CD4-positive, alpha-beta T cell (primary cell): ENCODE measurements around the gene SNF8. TPM values are rescaled to one million over a fixed set of nuclear protein-coding genes. Genes with fewer than 3 reads are reported as not detected.

Source experiments
- ATAC-seq: fragments of 200-7000 bp; cut with Tn5 transposase; one replicate; pipeline ENCODE4 v1.10.0; 2022; ENCODE audit warnings: mild to moderate bottlenecking; ENCODE audit not compliant: poor library complexity
- CTCF ChIA-PET: fragments of 350-600 bp; sonication (Branson Sonifier 250); formaldehyde crosslinking; loops from one replicate; lab custom pipeline; 2021; ENCODE audit warnings: antibody characterized with exemption, inconsistent platforms; lab: Charles Lee
- POLR2A ChIA-PET: fragments of 350-600 bp; sonication (Branson Sonifier 250); formaldehyde crosslinking; loops from one replicate; lab custom pipeline; 2021; ENCODE audit warnings: antibody characterized with exemption, inconsistent platforms; lab: Charles Lee
- DNase-seq, 14 experiments: peaks; one replicate each; pipeline ENCODE4 v3.0.0-alpha.2; 2013 to 2020; ENCODE audit warnings: mixed read lengths in 2 of 14
- H3K27ac ChIP-seq, 2 donors: one replicate each; pipeline versions ENCODE4 v1.5.1 to v1.7.0; 2013; ENCODE audit warnings: low read length in 2 of 2, low read depth in 1 of 2, mild to moderate bottlenecking in 1 of 2
- H3K27me3 ChIP-seq, 2 experiments: 1 replicate in 1 of 2; 2 replicates in 1 of 2; pipeline versions ENCODE4 v1.6.1 to v1.7.0; 2013; ENCODE audit warnings: low read length in 2 of 2, control low read depth in 1 of 2, mild to moderate bottlenecking in 1 of 2, moderate library complexity in 1 of 2; ENCODE audit not compliant: insufficient read depth in 2 of 2, control insufficient read depth in 1 of 2
- H3K36me3 ChIP-seq: one replicate; pipeline ENCODE4 v1.6.1; 2013; ENCODE audit warnings: low read length, control low read depth; ENCODE audit not compliant: insufficient read depth
- H3K4me1 ChIP-seq: one replicate; pipeline ENCODE4 v1.6.1; 2013; ENCODE audit warnings: low read length, control low read depth; ENCODE audit not compliant: insufficient read depth
- H3K4me3 ChIP-seq: one replicate; pipeline ENCODE4 v1.5.1; 2013; ENCODE audit warnings: mild to moderate bottlenecking, low read length, moderate library complexity
- H3K9me3 ChIP-seq, 2 experiments: 1 replicate in 1 of 2; 2 replicates in 1 of 2; pipeline versions ENCODE4 v1.6.1 to v1.7.0; 2013; ENCODE audit warnings: low read length in 2 of 2, mild to moderate bottlenecking in 2 of 2, control low read depth in 1 of 2, moderate library complexity in 1 of 2; ENCODE audit not compliant: control insufficient read depth in 1 of 2, insufficient read depth in 1 of 2
- H3K27ac Mint-ChIP-seq: one replicate; pipeline ENCODE4 v1.8.0; 2020; ENCODE audit warnings: mixed read lengths
- H3K27me3 Mint-ChIP-seq: one replicate; pipeline ENCODE4 v1.8.0; 2021; ENCODE audit warnings: mixed read lengths
- H3K36me3 Mint-ChIP-seq: one replicate; pipeline ENCODE4 v1.8.0; 2021; ENCODE audit warnings: low read depth, mixed read lengths
- H3K4me1 Mint-ChIP-seq: one replicate; pipeline ENCODE4 v1.8.0; 2021; ENCODE audit warnings: low read depth, mixed read lengths
- H3K4me3 Mint-ChIP-seq: one replicate; pipeline ENCODE4 v1.8.0; 2020; ENCODE audit warnings: mild to moderate bottlenecking, mixed read lengths
- H3K9me3 Mint-ChIP-seq: one replicate; pipeline ENCODE4 v1.8.0; 2020; ENCODE audit warnings: mixed read lengths
- intact Hi-C, 2 experiments: fragments of 100-400 bp; cut with DNase I in 1 of 2; cut with micrococcal nuclease in 1 of 2; formaldehyde crosslinking; loops; one replicate each; pipeline versions ENCODE4 v1.15.1 to v1.9.0; 2023 to 2025; cut with DNase I, micrococcal nuclease
- total RNA-seq, 174 experiments: library from RNA in 2 of 174; stranded (reverse) in 2 of 174; gene quantifications; one replicate each; pipeline ENCODE4 v1.2.3 and lab custom pipeline; 2021 to 2026
- TF ChIP-seq, protein P1 (sequence below): fragments of 200-600 bp; IDR thresholded peaks from one replicate; pipeline ENCODE4 v1.8.0; 2022; ENCODE audit warnings: antibody characterized with exemption, mild to moderate bottlenecking

The SNF8 gene
- total RNA-seq, 2 experiments from 2014 or later = 53.8 to 57.4 TPM

DNA sequence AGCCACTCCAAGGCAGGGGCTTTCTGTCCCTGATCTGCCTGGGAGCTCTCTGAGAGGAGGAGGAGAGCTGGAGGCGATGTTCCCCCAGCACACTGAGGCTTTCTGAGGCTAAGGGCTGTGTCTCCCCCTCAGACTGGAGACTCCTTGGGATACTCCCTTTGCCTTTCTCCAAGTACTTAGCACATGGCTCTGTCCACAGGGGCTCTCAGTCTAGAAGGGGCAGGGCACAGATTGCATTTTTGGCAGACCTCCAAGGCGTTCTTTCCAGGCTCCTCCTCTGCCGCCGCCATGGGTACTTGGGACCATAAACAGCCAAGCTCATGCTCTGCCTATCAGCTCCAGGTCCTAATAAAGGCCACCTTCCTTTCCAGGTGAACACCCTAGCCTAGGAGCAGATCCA lies 25.6 kb upstream of the SNF8 start:
- Histone ChIP-seq H3K4me3 (no peak overlapping the region), H3K9me3 (no peaks in the 10 kb centered on the region), H3K36me3 (no peaks in the 10 kb centered on the region), H3K27ac (no peak overlapping the region), H3K27me3 (peaks cover 10 to 27% of the 10 kb centered on the region in 2 experiments), H3K4me1 (no peaks in the 10 kb centered on the region)
- no peak overlapping the region for H3K27ac Mint-ChIP-seq
- peaks cover 68% of the 10 kb centered on the region for H3K27me3 Mint-ChIP-seq
- H3K36me3 Mint-ChIP-seq = no peaks in the 10 kb centered on the region
- TF ChIP-seq, protein P1, sequence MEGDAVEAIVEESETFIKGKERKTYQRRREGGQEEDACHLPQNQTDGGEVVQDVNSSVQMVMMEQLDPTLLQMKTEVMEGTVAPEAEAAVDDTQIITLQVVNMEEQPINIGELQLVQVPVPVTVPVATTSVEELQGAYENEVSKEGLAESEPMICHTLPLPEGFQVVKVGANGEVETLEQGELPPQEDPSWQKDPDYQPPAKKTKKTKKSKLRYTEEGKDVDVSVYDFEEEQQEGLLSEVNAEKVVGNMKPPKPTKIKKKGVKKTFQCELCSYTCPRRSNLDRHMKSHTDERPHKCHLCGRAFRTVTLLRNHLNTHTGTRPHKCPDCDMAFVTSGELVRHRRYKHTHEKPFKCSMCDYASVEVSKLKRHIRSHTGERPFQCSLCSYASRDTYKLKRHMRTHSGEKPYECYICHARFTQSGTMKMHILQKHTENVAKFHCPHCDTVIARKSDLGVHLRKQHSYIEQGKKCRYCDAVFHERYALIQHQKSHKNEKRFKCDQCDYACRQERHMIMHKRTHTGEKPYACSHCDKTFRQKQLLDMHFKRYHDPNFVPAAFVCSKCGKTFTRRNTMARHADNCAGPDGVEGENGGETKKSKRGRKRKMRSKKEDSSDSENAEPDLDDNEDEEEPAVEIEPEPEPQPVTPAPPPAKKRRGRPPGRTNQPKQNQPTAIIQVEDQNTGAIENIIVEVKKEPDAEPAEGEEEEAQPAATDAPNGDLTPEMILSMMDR = no peak
- H3K9me3 Mint-ChIP-seq = no peaks in the 10 kb centered on the region
- intact Hi-C loops = loop anchor here in 1 of 2 experiments (10.0 kb wide), 1 partner anchor 1415 kb away; no protein-coding TSS in a partner anchor
- ATAC-seq = no peak
- ChIA-PET CTCF (no interaction called here), POLR2A (no interaction called here)
- no peaks in the 10 kb centered on the region for H3K4me1 Mint-ChIP-seq
- no peak for DNase-seq
- no peak overlapping the region for H3K4me3 Mint-ChIP-seq

DNA sequence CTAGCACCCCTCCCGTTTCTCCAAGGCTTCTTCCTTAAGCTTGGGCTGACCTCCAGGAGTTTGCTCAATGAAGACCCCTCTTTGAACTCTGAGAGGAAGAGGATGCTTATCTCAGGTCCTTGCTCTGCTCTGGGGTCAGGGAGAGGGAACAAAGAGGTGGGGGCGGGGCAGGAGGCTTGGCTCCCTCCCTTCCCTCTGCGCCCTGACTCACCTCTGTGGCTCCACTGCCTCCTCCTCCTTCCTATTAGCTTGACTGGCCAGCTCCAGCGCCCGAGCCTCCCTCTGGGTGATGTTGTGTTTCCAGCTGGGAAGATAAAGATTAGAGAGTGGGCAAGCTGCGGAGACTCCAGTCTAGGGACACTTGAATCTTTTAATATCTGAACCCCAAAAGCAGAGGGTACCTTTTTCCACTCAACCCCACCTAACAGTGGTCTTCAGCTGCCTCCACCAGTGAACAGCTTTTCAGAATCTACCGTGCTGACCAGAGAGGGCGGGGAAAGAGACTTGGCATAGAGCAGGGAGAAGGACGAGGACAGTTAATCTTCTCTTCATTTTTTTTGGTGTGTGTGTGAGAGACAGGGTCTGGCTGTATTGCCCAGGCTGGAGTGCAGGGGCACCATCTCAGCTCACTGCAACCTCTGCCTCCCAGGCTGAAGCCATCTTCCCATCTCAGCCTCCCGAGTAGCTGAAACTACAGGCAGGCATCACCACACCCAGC lies 17.0 kb upstream of the SNF8 start:
- Mint-ChIP-seq H3K27me3 (peaks cover 53% of the 10 kb centered on the region), H3K36me3 (no peaks in the 10 kb centered on the region), H3K9me3 (no peaks in the 10 kb centered on the region), H3K4me3 (no peak overlapping the region), H3K4me1 (no peaks in the 10 kb centered on the region), H3K27ac (no peak overlapping the region)
- POLR2A ChIA-PET = interaction anchor here (0.8 kb wide), 1 partner anchor 17 kb away, joined by 3 read pairs; the partner anchor contains the start of gene SNF8
- Histone ChIP-seq H3K9me3 (no peaks in the 10 kb centered on the region), H3K4me3 (no peak overlapping the region), H3K36me3 (no peaks in the 10 kb centered on the region), H3K4me1 (no peaks in the 10 kb centered on the region), H3K27ac (no peak overlapping the region), H3K27me3 (peaks cover 25 to 30% of the 10 kb centered on the region in 2 experiments)
- TF ChIP-seq, protein P1 = no peak
- CTCF ChIA-PET = no interaction called here
- intact Hi-C loops = no loop called here
- no peak for DNase-seq
- no peak for ATAC-seq

DNA sequence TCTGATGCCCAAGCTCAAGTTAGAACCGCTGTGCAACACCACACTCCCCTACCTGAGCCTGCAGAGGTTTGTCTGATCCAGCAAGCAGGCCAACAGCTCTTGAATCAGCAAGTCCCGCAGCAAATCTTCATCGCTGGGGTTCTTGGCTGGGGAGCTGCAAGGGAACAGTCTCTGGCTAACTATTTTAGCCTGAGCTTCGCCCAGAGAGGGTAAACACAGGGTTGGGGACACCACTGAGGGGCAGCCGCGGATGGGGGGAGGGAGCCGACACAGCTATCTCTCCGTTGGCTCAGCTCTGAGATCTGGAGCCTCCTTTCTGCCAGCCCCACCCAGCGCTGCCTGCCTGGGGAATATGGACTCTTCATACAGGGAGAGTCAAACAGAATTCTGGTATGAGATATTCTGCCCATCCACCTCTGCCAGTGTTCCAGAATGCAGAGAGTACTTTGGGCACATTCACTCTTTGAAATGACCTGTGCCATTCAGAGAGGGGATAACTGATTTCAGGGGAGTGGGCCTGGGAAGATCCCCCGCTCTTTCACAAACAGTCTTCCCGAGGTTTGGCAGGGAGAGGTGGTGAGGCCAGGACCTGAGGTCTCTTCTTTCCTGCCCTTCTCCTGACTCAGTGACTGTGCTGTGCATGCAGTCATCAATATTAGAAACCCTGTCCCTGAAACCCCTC lies 16.3 kb upstream of the SNF8 start:
- ChIA-PET CTCF (no interaction called here), POLR2A (no interaction called here)
- H3K36me3 ChIP-seq = no peaks in the 10 kb centered on the region
- Mint-ChIP-seq H3K4me1 (no peaks in the 10 kb centered on the region), H3K4me3 (no peak overlapping the region), H3K27me3 (peaks cover 53% of the 10 kb centered on the region), H3K27ac (no peak overlapping the region), H3K9me3 (no peaks in the 10 kb centered on the region), H3K36me3 (no peaks in the 10 kb centered on the region)
- intact Hi-C loops = no loop called here
- ATAC-seq (no peak), DNase-seq (no peak)
- H3K27me3 ChIP-seq = peaks cover 25 to 30% of the 10 kb centered on the region in 2 experiments
- H3K4me3 ChIP-seq = no peak overlapping the region
- TF ChIP-seq, protein P1 = no peak
- no peak overlapping the region for H3K27ac ChIP-seq
- no peaks in the 10 kb centered on the region for H3K9me3 ChIP-seq
- no peaks in the 10 kb centered on the region for H3K4me1 ChIP-seq
